ENCODE measurements around the gene BACE1.

GRCh38 chr11:117300773-117301172 is 15.3 kb downstream of the BACE1 start:
- no peak for TF ChIP-seq POLR2A (IDR thresholded peaks at IDR 0.05)
- no peak for TF ChIP-seq CTCF (IDR thresholded peaks at IDR 0.05 in 8 of 11, conservative IDR thresholded peaks at IDR 0.05 in 3 of 11)
- TF ChIP-seq POLR2AphosphoS5 (IDR thresholded peaks at IDR 0.05), result no peak
